Renal cortical epithelial cell (primary cell): Measurements from ENCODE around the gene ALAD. TPM values are rescaled to one million over a fixed set of nuclear protein-coding genes. Genes with fewer than 3 reads are reported as not detected.
A peak's percentile ranks its signal among the peaks of the same experiment; 100 is the strongest.

Experiments
- DNase-seq: peaks from one replicate; pipeline ENCODE4 v3.0.0-alpha.2; 2011; ENCODE audit warnings: low read depth
- total RNA-seq: library from RNA; depleted of rRNA; stranded (reverse); fragments of >200 nt; gene quantifications from 2 replicates; pipeline ENCODE4 v1.2.3, GENCODE V29; 2014

The ALAD gene
- total RNA-seq, 1 donor from 2014 or later, result 34.0 TPM

- DNase-seq, result no peak
These were observed 52.0 kb downstream of the ALAD start for GRCh38 chr9:113349066-113349444.

GRCh38 chr9:113348437-113348836 lies 52.6 kb downstream of the ALAD start:
- no peak for DNase-seq

GRCh38 chr9:113345671-113346070 lies 55.4 kb downstream of the ALAD start:
- no peak for DNase-seq

- no peak for DNase-seq
These were observed 55.9 kb downstream of the ALAD start for GRCh38 chr9:113345190-113345589.

- peak; percentile 59 for DNase-seq
These were observed 57.3 kb downstream of the ALAD start for GRCh38 chr9:113343732-113344231.

GRCh38 chr9:113341712-113342410 lies 59.2 kb downstream of the ALAD start:
- DNase-seq, result peak; percentile 43

DNA sequence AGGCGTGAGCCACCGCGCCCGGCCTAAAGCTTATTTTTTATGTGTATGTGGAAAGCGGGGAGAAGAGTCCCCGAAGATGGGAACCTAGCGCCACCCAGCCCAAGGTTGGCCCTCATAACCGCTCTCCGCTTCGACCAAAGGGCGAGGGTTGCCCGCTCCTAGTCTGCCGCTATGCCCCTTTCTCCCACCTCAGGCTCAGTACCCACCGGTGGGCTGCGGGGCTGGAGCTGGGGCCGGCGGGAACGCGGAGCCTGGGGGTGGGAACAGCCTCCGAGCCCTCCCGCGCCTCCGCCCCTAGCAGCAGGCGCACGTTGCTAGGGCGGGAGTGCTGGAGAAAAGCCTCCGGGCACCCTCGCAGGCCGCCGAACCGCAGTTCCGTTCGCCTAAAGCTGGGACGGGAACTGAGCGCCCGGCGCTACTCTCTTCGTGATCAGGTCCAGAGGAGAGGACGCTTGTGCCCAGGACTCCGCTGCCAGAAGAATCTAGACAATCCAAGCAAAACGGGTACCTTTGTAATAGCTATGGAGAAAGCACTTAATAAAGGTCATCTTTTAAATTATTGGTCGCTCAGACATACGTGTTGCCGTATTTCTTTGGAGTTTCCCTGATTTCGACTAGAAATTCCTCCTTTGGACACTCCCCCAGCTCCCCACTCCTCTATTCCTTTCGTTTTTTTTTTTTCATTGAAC lies 60.9 kb downstream of the ALAD start, which contains the start of gene WDR31:
WDR31 (minus strand) TSS at position 265 of the 689 bp plus-strand sequence. CDS start 8,253 bp downstream, outside the sequence.
- peak; percentile 69 for DNase-seq

DNA sequence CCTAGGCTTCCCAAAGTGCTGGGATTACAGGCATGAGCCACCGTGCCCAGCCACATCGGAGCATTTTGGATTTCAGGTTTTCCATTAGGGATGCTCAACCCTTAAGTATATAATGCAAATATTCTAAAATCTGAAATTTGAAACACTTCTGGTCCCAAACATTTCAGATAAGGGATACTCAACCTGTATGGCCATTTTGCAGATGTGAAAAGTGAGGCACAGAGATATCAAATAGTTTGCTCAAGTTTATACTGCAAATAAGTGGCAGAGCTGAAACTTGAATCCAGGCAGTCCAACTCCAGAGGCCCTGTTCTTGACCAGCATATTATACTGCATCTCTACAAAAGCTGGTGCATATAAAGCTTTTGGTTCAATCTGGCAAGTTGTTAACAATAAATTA lies 63.4 kb downstream of the ALAD start:
- DNase-seq, result no peak

Other genes starting within 250 kb of the ALAD start
- 9.6 and 30.2 TPM in 2 replicates for gene FKBP15, start 180.0 kb downstream of the ALAD start, total RNA-seq
- 28.7 and 32.4 TPM in 2 replicates for gene SLC31A1, start 179.7 kb downstream of the ALAD start, total RNA-seq
- gene CDC26, start 125.7 kb downstream of the ALAD start, total RNA-seq, result 43.4 and 51.7 TPM in 2 replicates
- gene PRPF4, start 125.6 kb downstream of the ALAD start, total RNA-seq, result 31.1 and 36.6 TPM in 2 replicates
- gene RNF183, start 97.9 kb downstream of the ALAD start, total RNA-seq, result 0.80 and 1.2 TPM in 2 replicates
- 1.9 and 9.3 TPM in 2 replicates for gene WDR31, start 61.0 kb downstream of the ALAD start, total RNA-seq
- gene BSPRY, start 51.7 kb downstream of the ALAD start, total RNA-seq, result 0.45 and 22.4 TPM in 2 replicates
- gene HDHD3, start 24.3 kb downstream of the ALAD start, total RNA-seq, result 23.8 and 24.1 TPM in 2 replicates
- gene POLE3, start 9.4 kb upstream of the ALAD start, total RNA-seq, result 36.1 and 53.0 TPM in 2 replicates
- 0.35 and 0.45 TPM in 2 replicates for gene C9orf43, start 9.5 kb upstream of the ALAD start, total RNA-seq
- 56.1 and 76.2 TPM in 2 replicates for gene RGS3, start 62.4 kb upstream of the ALAD start, total RNA-seq